Measurements from ENCODE around the gene DLX2.
"Not testable (repeated sequence)": the region's sequence is repeated elsewhere in the genome, so short reads cannot be mapped to it uniquely, and the experiment has no call there.

The DLX2 gene

DNA sequence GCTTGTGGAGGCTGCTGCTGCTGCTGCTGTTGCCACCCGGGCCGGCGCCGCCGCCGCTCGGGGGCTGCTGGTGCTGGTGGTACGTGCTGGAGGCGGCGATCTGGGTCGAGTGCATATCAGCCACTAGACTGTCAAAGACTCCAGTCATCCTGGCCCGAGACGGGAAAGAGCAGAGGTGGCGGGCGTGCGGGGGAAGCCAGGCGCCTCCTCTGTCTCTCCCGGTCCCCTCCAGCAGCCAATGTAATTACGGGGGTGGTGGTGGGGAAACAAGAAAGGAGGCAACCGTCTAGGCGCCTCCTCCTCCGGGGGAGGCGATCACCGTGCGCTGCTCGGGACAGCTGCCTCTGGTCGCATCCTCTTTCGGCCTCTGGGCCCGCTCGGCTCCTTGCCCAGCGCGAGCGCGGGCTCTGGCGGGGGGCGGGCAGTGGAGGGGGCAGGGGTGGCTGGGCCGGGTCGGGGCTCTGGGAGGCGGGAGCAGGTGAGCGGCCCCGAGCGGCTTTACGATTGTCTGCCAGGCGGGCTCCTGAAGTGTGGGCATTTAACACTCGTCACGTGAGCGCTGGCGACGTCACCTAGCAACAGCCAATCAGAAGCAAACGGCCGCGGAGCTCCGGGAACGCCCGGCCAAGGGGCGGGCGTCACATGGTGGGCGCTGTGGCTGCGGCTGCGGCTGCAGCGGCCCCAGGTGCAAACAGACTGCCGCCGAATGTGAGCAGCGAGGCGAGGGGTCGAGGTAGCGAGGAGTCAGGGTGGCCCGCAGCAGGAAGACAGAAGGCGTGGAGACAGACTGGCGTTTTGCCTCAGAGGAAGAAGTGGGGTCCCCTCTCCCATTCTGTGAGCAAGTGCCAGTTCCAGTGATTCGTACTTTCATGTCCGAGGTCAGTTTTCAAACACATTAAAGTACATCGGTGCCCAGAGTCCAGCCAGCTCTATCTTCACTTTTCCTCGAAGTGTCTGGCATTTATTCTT, at the start of gene DLX2:
TSS of gene DLX2 (minus strand) at position 510 of the 969 bp plus-strand sequence. CDS start at position 148, 362 bp downstream.
- Histone ChIP-seq H3K4me1 (ENCODE audit: insufficient read depth, low read length) (peaks cover 10% of the 10 kb centered on the region; the same call in 1 of the 2 replicates), H3K9me3 (ENCODE audit: control insufficient read depth, insufficient read depth, low read length) (no peaks in the 10 kb centered on the region), H3K36me3 (ENCODE audit: insufficient read depth, low read length) (no peaks in the 10 kb centered on the region), H3K9ac (ENCODE audit: low read depth, low read length) (peak within 1 kb of the TSS; percentile 57; the same call in 1 of the 2 replicates)

- Histone ChIP-seq H3K36me3 (ENCODE audit: insufficient read depth, low read length) (no peaks in the 10 kb centered on the region), H3K9me3 (ENCODE audit: control insufficient read depth, insufficient read depth, low read length) (no peaks in the 10 kb centered on the region), H3K4me1 (ENCODE audit: insufficient read depth, low read length) (no peaks in the 10 kb centered on the region), H3K9ac (ENCODE audit: low read depth, low read length) (no peak overlapping the region)
Measured at GRCh38 chr2:172147944-172148650, 45.4 kb upstream of the DLX2 start.

DNA sequence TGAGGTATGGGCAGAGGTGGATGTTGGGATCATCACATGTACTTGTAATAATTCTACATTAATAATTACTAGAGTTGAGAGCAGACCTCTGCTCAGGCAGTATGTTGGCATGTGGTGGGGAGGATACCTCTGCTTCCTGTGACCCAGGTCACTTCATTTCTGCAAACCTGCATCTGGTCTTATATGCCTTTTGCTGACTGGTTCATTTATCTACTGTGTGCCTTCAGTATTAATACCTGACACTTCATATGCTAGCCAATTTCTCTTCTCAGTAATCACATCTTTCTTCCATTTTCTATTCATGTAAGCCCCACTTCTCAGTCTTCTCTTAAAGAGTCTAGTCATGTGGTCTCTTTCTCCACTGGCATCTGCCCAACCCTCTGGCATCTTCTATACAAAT, 41.1 kb upstream of the DLX2 start:
- Histone ChIP-seq H3K36me3 (ENCODE audit: insufficient read depth, low read length) (no peaks in the 10 kb centered on the region), H3K4me1 (ENCODE audit: insufficient read depth, low read length) (peaks cover 4% of the 10 kb centered on the region; the same call in 1 of the 2 replicates), H3K9me3 (ENCODE audit: control insufficient read depth, insufficient read depth, low read length) (no peaks in the 10 kb centered on the region), H3K9ac (ENCODE audit: low read depth, low read length) (no peak overlapping the region)

GRCh38 chr2:172138727-172139126, 36.0 kb upstream of the DLX2 start:
- H3K36me3 ChIP-seq (ENCODE audit: insufficient read depth, low read length); H3K9me3 ChIP-seq (ENCODE audit: control insufficient read depth, insufficient read depth, low read length); H3K9ac ChIP-seq (ENCODE audit: low read depth, low read length); H3K4me1 ChIP-seq (ENCODE audit: insufficient read depth, low read length): not testable (repeated sequence)

DNA sequence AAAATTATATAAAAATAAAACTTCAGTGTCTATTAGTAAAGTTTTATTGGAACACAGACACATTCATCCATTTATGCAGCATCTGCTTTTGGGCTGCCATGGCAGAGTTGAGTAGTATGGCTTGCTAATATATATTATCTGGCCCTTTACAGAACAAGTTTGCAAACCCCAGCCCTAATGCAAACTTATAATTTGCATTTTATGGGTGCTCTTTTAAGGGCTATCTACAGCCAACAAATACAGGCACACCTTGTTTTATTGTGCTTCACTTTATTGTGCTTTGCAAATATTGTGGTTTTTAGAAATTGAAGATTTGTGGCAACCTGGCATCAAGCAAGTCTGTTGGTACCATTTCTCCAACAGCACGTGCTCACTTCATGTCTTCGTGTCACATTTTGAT, 35.2 kb upstream of the DLX2 start:
- Histone ChIP-seq H3K36me3 (ENCODE audit: insufficient read depth, low read length) (no peaks in the 10 kb centered on the region), H3K4me1 (ENCODE audit: insufficient read depth, low read length) (peaks cover 9% of the 10 kb centered on the region), H3K9me3 (ENCODE audit: control insufficient read depth, insufficient read depth, low read length) (no peaks in the 10 kb centered on the region), H3K9ac (ENCODE audit: low read depth, low read length) (no peak overlapping the region)

DNA sequence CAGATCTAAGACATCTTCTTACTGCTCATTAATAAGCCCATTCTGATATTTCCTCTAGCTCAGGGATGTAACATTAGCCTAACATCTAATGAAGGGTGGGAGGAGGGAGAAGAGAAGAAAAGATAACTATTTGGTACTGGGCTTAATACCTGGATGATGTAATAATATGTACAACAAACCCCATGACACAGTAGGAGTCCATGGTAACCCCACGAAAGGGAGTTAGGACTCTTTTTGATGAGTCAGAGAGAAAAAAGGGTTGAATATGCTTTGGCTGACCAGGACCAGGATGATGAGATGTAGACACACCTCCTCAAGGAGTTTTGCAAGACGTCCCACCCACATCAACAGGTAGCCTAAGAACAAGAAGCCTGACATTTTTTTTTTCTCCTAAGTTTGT, 34.4 kb upstream of the DLX2 start:
- Histone ChIP-seq H3K9ac (ENCODE audit: low read depth, low read length) (no peak overlapping the region), H3K9me3 (ENCODE audit: control insufficient read depth, insufficient read depth, low read length) (no peaks in the 10 kb centered on the region), H3K36me3 (ENCODE audit: insufficient read depth, low read length) (no peaks in the 10 kb centered on the region), H3K4me1 (ENCODE audit: insufficient read depth, low read length) (peaks cover 14% of the 10 kb centered on the region)

GRCh38 chr2:172135446-172135845, 32.7 kb upstream of the DLX2 start:
- H3K36me3 ChIP-seq (ENCODE audit: insufficient read depth, low read length), result no peaks in the 10 kb centered on the region
- no peaks in the 10 kb centered on the region for H3K9me3 ChIP-seq (ENCODE audit: control insufficient read depth, insufficient read depth, low read length)
- peaks cover 10% of the 10 kb centered on the region; the same call in 1 of the 2 replicates for H3K4me1 ChIP-seq (ENCODE audit: insufficient read depth, low read length)
- no peak overlapping the region for H3K9ac ChIP-seq (ENCODE audit: low read depth, low read length)

DNA sequence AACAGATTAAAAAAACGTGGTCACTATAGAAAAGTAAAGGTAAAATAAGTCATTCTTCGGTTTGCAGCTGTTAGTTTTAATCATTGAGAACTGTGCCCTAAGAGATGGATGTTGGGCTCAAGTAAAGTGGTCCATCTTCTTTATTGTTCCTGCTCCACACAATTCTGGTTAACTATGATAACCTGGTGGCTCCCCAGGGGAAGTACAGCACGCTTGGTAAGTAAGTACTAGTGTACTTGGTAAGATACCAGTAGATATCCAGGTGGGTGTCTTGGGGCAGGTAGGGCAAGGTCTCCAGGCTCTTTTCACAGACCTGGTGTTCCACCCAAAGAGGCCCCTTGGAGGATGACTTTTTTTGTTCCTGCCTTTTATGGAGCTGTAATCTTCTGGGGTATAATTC, 31.6 kb upstream of the DLX2 start:
- H3K36me3 ChIP-seq (ENCODE audit: insufficient read depth, low read length), result no peaks in the 10 kb centered on the region
- no peaks in the 10 kb centered on the region for H3K9me3 ChIP-seq (ENCODE audit: control insufficient read depth, insufficient read depth, low read length)
- peaks cover 10% of the 10 kb centered on the region; the same call in 1 of the 2 replicates for H3K4me1 ChIP-seq (ENCODE audit: insufficient read depth, low read length)
- H3K9ac ChIP-seq (ENCODE audit: low read depth, low read length), result no peak overlapping the region

DNA sequence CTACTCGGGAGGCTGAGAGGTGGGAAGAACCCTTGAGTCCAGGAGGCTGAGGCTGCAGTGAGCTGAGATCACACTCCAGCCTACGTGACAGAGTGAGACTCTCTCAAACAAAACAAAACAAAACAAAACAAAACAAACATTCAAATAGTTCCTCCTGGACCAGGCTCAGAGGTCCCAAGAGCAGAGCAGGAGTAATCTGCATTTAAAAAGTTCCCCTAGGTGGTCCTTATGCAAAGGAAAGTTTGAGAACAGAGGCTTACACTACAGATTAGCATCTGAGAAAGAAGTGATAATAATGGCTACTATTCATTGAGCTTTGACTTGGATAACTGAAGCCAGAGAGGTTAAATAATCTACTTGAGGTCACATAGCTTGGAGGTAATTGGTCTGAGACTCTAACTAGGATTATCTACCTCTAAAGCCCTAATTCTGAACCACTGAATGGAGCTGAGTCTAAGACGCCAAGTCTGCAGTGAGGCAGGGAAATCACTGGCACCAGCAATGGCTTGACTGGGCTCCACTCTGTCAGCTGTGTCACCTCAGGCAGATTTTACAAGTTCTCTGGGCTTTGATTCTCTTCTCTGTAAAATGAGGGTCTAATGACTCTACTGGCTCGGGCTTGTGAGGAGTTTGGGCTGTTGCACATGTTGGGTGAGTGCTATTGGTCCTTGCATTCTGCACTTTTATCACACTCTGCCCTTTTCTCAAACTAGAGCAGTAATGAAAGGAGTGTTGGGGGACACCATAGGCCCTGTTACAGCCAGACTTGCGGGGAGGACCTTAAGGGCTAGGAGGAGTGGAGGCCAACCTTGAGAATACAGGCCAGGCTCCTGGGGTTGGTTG, 29.2 kb upstream of the DLX2 start:
- Histone ChIP-seq H3K36me3 (ENCODE audit: insufficient read depth, low read length) (no peaks in the 10 kb centered on the region), H3K9me3 (ENCODE audit: control insufficient read depth, insufficient read depth, low read length) (no peaks in the 10 kb centered on the region), H3K4me1 (ENCODE audit: insufficient read depth, low read length) (peaks cover 10% of the 10 kb centered on the region; the same call in 1 of the 2 replicates), H3K9ac (ENCODE audit: low read depth, low read length) (no peak overlapping the region)

DNA sequence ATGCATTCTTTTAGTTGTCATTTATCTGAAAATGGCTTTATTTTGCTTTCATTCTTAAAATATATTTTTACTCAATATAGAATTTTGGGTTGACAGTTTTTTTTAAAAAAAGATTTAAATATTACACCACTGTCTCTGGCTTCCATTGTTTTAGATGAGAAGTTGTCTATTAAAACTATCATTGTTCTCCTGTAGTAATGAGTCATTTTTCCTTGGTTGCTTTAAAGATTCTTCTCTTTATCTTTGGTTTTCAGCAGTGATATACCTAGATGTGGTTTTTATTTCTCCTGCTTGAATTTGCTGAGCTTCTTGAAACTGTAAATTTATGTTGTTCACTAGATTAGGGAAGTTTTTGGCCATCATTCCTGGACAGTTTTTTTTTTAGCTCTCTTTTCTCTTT, 26.7 kb upstream of the DLX2 start:
- no peak overlapping the region for H3K9ac ChIP-seq (ENCODE audit: low read depth, low read length)
- H3K9me3 ChIP-seq (ENCODE audit: control insufficient read depth, insufficient read depth, low read length), result no peaks in the 10 kb centered on the region
- H3K4me1 ChIP-seq (ENCODE audit: insufficient read depth, low read length), result peaks cover 10% of the 10 kb centered on the region; the same call in 1 of the 2 replicates
- no peaks in the 10 kb centered on the region for H3K36me3 ChIP-seq (ENCODE audit: insufficient read depth, low read length)

GRCh38 chr2:172128484-172128883, 25.8 kb upstream of the DLX2 start:
- Histone ChIP-seq H3K36me3 (ENCODE audit: insufficient read depth, low read length) (no peaks in the 10 kb centered on the region), H3K4me1 (ENCODE audit: insufficient read depth, low read length) (peaks cover 10% of the 10 kb centered on the region; the same call in 1 of the 2 replicates), H3K9ac (ENCODE audit: low read depth, low read length) (no peak overlapping the region), H3K9me3 (ENCODE audit: control insufficient read depth, insufficient read depth, low read length) (no peaks in the 10 kb centered on the region)

DNA sequence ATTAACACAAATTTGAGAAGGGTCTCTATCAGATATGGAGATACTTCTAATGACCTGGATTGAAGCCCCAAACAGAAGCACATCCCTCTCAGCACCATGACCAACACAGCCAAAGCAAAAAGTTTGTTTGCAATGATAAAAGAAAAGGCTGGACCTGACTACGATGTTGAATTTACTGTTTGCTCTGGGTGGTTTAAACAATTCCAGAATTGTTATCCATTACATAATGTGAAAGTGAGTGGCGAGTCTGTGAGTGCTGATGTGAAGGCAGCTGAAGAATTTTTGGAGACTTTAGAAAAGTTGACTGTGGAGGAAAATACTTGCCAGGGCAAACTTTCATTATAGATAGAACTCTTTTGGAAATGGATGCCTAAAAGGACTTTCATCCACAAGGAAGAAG, 17.4 kb upstream of the DLX2 start:
- H3K9ac ChIP-seq (ENCODE audit: low read depth, low read length), result no peak overlapping the region
- no peaks in the 10 kb centered on the region for H3K4me1 ChIP-seq (ENCODE audit: insufficient read depth, low read length)
- no peaks in the 10 kb centered on the region for H3K36me3 ChIP-seq (ENCODE audit: insufficient read depth, low read length)
- no peaks in the 10 kb centered on the region for H3K9me3 ChIP-seq (ENCODE audit: control insufficient read depth, insufficient read depth, low read length)

DNA sequence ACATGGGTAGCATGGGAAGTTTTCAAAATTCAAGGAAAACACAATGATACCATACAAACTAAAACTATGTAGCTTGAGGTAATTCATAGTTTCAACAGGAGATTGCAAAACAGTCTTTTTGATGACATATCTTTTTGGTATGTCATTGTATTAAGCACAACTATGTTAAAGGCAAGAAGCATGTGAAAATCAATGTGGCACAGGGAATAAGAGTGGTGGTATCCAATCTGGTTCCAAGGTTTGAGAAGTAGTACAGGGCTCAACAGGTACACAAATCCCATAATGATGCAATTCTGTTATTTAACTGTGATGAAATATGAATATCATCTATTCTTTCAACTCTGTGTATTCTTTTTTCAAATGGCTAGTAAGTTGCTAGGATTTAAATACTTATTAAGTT, 16.4 kb upstream of the DLX2 start:
- no peaks in the 10 kb centered on the region for H3K9me3 ChIP-seq (ENCODE audit: control insufficient read depth, insufficient read depth, low read length)
- H3K4me1 ChIP-seq (ENCODE audit: insufficient read depth, low read length), result no peaks in the 10 kb centered on the region
- H3K36me3 ChIP-seq (ENCODE audit: insufficient read depth, low read length), result no peaks in the 10 kb centered on the region
- no peak overlapping the region for H3K9ac ChIP-seq (ENCODE audit: low read depth, low read length)

DNA sequence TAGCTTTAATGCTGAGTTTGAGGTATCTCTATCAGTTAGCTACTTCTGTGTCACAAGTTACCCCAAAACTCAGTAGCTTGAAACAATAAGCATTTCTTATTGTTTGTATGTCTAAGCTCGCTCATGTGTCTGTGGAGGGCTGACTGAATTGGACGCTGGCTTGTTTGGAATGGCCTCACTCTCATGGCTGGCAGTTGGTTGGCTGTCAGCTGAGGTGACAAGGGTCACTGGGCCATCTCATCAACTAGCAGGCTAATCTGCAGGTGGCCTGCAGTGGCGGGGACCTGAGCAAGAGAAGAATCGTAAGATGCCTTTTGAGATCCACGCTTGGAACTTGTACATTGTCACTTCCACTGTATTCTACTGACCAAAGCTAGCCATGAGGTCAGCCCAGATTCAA, 13.4 kb upstream of the DLX2 start:
- H3K36me3 ChIP-seq (ENCODE audit: insufficient read depth, low read length), result no peaks in the 10 kb centered on the region
- no peaks in the 10 kb centered on the region for H3K4me1 ChIP-seq (ENCODE audit: insufficient read depth, low read length)
- no peak overlapping the region for H3K9ac ChIP-seq (ENCODE audit: low read depth, low read length)
- no peaks in the 10 kb centered on the region for H3K9me3 ChIP-seq (ENCODE audit: control insufficient read depth, insufficient read depth, low read length)

All from ES-I3 (cell line).